Panc1 (cell line): ENCODE measurements around the gene ZNF132. TPM values are rescaled to one million over a fixed set of nuclear protein-coding genes. Genes with fewer than 3 reads are reported as not detected.

Experiments used
- ATAC-seq: fragments of 200-7000 bp; cut with Tn5 transposase; 2 replicates; pipeline ENCODE4 v1.9.1; 2020; ENCODE audit warnings: mild to moderate bottlenecking, moderate library complexity
- BruUV-seq: library from RNA; stranded (reverse); fragments of 400-500 nt; replicated peaks from 2 replicates; lab custom pipeline; 2021; lab: Mats Ljungman, UMichigan
- CTCF ChIA-PET: fragments of 300-600 bp; sonication (Branson Sonifier 250); formaldehyde crosslinking; loops from one replicate; lab custom pipeline; 2022; ENCODE audit warnings: antibody characterized with exemption; lab: Charles Lee
- POLR2A ChIA-PET: fragments of 300-600 bp; sonication (Branson Sonifier 250); formaldehyde crosslinking; loops from one replicate; lab custom pipeline; 2022; ENCODE audit warnings: antibody characterized with exemption; lab: Charles Lee
- DNase-seq: peaks from one replicate; pipeline ENCODE4 v3.0.0-alpha.2; 2010; ENCODE audit warnings: low read depth, low spot score
- H3K27ac ChIP-seq: 2 replicates; pipeline ENCODE4 v1.5.1; 2011; ENCODE audit warnings: mild to moderate bottlenecking, low read length, inconsistent platforms
- H3K27me3 ChIP-seq: fragments of 200-500 bp; sonication (Bioruptor generic); 2 replicates; pipeline ENCODE4 v1.6.0; 2014; ENCODE audit warnings: low read length, inconsistent platforms; ENCODE audit not compliant: control insufficient read depth, insufficient read depth
- H3K36me3 ChIP-seq: fragments of 200-500 bp; sonication (Bioruptor generic); 2 replicates; pipeline ENCODE4 v1.5.1; 2014; ENCODE audit warnings: inconsistent platforms, mild to moderate bottlenecking, low read length, moderate library complexity; ENCODE audit not compliant: control insufficient read depth, insufficient read depth
- H3K4me1 ChIP-seq: 2 replicates; pipeline ENCODE4 v1.5.1; 2011; ENCODE audit warnings: inconsistent platforms, mild to moderate bottlenecking, low read length, moderate library complexity; ENCODE audit not compliant: control insufficient read depth, insufficient read depth
- H3K4me3 ChIP-seq, 2 experiments: 2 replicates each; pipeline ENCODE4 v1.5.1; 2011 to 2012; ENCODE audit warnings: low read depth in 2 of 2, low read length in 2 of 2, mild to moderate bottlenecking in 2 of 2, inconsistent platforms in 1 of 2, moderate library complexity in 1 of 2
- H3K9me3 ChIP-seq: fragments of 200-500 bp; sonication (Bioruptor generic); 2 replicates; pipeline ENCODE4 v1.5.1; 2014; ENCODE audit warnings: low read depth, mild to moderate bottlenecking, inconsistent platforms, low read length, moderate library complexity; ENCODE audit not compliant: control insufficient read depth, insufficient read depth
- POLR2AphosphoS5 ChIP-seq: IDR thresholded peaks from 2 replicates; pipeline ENCODE4 v1.6.1; 2012; ENCODE audit warnings: mild to moderate bottlenecking, low read depth, low read length, moderate library complexity
- SIN3A ChIP-seq: IDR thresholded peaks from 2 replicates; pipeline ENCODE4 v1.6.1; 2012; ENCODE audit warnings: low read depth, mild to moderate bottlenecking, low read length, moderate library complexity, borderline replicate concordance; ENCODE audit not compliant: insufficient read depth
- TCF7L2 ChIP-seq: IDR thresholded peaks from 2 replicates; pipeline ENCODE4 v1.6.1; 2011; ENCODE audit warnings: mild to moderate bottlenecking, low read depth, low read length, inconsistent platforms
- in situ Hi-C: cut with HindIII; loops from 2 replicates; pipeline ENCODE4 v1.10.0; 2016; ENCODE audit warnings: low sequenced_read_pairs, low pct_unique_long_range_greater_than_20kb
- intact Hi-C: fragments of 100-400 bp; cut with micrococcal nuclease; formaldehyde crosslinking; loops from one replicate; pipeline ENCODE4 v1.10.0; 2022; ENCODE audit not compliant: unreplicated experiment
- total RNA-seq: library from RNA; stranded (reverse); gene quantifications from one replicate; pipeline ENCODE4 v1.2.1, GENCODE V29; 2021; ENCODE audit not compliant: unreplicated experiment
- TF ChIP-seq, protein P1 (sequence below): fragments of 450-650 bp; IDR thresholded peaks from 2 replicates; pipeline ENCODE4 v1.5.1; 2017; ENCODE audit warnings: mild to moderate bottlenecking
- TF ChIP-seq, protein P2 (sequence below), 2 experiments: IDR thresholded peaks; 2 replicates each; pipeline ENCODE4 v1.6.1; 2011 to 2012; ENCODE audit warnings: low read depth in 2 of 2, control low read depth in 1 of 2, low read length in 1 of 2, mild to moderate bottlenecking in 1 of 2, moderate library complexity in 1 of 2; ENCODE audit not compliant: insufficient read depth in 1 of 2

The ZNF132 gene
- total RNA-seq, 1 experiment from 2014 or later: not detected

DNA sequence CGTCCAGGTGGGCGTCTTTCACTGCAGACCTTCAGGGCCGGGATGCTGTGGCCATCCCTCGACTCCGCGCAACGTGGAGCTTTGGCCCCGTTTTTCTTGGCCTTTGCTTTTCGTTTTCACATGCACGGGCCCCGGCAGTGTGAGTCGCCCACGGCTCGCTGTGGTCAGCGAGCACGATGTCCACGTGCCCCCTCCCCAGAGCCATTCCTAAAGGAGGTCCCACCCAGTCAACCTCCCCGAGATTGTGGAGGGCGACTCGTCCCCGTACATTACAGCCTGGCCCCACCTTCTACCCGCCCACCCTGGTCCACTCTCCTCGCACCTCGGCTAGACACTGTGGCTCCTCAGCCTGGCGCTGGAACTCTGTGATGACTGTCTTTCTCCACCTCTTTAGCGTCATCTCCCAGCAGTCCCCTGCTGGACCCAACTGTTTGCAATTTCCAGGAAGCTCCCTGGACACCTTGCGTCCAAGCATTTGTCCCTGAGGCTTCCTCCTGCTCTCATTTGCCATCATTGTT is 36.6 kb upstream of the ZNF132 start:
- ATAC-seq: no peak
- H3K27me3 ChIP-seq: no peaks in the 10 kb centered on the region
- H3K4me3 ChIP-seq: peak overlapping the region; percentile 76 to 78
- peaks cover 14% of the 10 kb centered on the region for H3K4me1 ChIP-seq
- DNase-seq: no peak
- H3K9me3 ChIP-seq: no peaks in the 10 kb centered on the region
- ChIA-PET POLR2A (interaction anchor here (0.6 kb wide), 1 partner anchor 44 kb away, joined by 10 read pairs; no protein-coding TSS in a partner anchor), CTCF (interaction anchor here (0.7 kb wide), 1 partner anchor 267 kb away, joined by 3 read pairs; no protein-coding TSS in a partner anchor)
- H3K27ac ChIP-seq: peak overlapping the region; percentile 92
- intact Hi-C loops (no loop called here), in situ Hi-C loops (no loop called here)
- BruUV-seq: no TSS peak
- no peaks in the 10 kb centered on the region for H3K36me3 ChIP-seq
- peak; percentile 4; the same call in 1 of the 2 replicates for TF ChIP-seq POLR2AphosphoS5
- no peak for TF ChIP-seq SIN3A
- TF ChIP-seq, protein P1, sequence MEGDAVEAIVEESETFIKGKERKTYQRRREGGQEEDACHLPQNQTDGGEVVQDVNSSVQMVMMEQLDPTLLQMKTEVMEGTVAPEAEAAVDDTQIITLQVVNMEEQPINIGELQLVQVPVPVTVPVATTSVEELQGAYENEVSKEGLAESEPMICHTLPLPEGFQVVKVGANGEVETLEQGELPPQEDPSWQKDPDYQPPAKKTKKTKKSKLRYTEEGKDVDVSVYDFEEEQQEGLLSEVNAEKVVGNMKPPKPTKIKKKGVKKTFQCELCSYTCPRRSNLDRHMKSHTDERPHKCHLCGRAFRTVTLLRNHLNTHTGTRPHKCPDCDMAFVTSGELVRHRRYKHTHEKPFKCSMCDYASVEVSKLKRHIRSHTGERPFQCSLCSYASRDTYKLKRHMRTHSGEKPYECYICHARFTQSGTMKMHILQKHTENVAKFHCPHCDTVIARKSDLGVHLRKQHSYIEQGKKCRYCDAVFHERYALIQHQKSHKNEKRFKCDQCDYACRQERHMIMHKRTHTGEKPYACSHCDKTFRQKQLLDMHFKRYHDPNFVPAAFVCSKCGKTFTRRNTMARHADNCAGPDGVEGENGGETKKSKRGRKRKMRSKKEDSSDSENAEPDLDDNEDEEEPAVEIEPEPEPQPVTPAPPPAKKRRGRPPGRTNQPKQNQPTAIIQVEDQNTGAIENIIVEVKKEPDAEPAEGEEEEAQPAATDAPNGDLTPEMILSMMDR: no peak

DNA sequence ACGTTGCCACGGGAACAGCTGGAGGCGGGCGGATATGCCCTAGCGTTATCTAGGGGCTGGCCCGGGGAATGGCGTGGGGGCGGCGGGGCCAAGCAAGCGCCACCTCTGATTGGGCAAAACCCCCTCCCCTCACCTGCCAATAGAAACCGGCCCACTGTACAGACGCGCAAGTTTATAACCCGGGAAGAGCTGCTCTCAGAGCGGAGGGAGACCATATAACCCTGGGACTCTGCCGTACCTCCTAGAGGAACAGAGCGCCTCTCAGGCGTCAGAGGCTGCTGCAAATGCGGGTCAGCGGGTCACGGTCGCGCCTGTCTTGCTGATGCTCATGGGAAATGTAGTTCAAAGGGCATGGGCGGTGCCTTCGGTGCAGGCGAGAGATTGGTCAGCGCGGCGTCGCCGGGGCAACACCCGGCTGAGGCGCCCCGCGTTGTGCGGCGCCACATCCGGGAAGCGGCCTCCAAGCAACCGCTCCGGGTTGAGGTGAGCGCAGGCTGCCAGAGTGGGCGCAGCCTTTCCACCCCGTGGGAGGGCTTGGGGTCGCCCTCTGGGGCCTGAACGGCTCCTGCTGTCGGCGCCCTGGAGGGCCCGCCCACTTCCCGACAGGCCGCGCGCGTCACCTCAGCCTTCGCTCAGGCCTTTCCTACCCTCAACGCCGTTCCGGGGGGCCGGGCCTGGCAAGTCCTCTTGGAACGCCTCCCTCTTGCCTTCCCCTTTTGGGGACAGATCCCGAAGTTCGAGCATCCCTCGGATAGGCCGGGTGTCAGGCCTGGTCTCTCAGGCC is 36.0 kb upstream of the ZNF132 start, which contains the start of gene ZNF446:
Gene ZNF446 (plus strand): TSS at position 639 of the 784 bp plus-strand sequence. CDS start 867 bp downstream, outside the sequence.
- CTCF ChIA-PET: interaction anchor here (0.6 kb wide), 1 partner anchor 812 kb away, joined by 4 read pairs; no protein-coding TSS in a partner anchor
- TF ChIP-seq, protein P1: no peak
- TF ChIP-seq TCF7L2 (peak; percentile 73), SIN3A (peak; percentile 44; the same call in 1 of the 2 replicates), POLR2AphosphoS5 (peak; percentile 88)
- TF ChIP-seq, protein P2, sequence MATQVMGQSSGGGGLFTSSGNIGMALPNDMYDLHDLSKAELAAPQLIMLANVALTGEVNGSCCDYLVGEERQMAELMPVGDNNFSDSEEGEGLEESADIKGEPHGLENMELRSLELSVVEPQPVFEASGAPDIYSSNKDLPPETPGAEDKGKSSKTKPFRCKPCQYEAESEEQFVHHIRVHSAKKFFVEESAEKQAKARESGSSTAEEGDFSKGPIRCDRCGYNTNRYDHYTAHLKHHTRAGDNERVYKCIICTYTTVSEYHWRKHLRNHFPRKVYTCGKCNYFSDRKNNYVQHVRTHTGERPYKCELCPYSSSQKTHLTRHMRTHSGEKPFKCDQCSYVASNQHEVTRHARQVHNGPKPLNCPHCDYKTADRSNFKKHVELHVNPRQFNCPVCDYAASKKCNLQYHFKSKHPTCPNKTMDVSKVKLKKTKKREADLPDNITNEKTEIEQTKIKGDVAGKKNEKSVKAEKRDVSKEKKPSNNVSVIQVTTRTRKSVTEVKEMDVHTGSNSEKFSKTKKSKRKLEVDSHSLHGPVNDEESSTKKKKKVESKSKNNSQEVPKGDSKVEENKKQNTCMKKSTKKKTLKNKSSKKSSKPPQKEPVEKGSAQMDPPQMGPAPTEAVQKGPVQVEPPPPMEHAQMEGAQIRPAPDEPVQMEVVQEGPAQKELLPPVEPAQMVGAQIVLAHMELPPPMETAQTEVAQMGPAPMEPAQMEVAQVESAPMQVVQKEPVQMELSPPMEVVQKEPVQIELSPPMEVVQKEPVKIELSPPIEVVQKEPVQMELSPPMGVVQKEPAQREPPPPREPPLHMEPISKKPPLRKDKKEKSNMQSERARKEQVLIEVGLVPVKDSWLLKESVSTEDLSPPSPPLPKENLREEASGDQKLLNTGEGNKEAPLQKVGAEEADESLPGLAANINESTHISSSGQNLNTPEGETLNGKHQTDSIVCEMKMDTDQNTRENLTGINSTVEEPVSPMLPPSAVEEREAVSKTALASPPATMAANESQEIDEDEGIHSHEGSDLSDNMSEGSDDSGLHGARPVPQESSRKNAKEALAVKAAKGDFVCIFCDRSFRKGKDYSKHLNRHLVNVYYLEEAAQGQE (IDR thresholded peaks at IDR 0.05; ENCODE audit: insufficient read depth in 1 of 2, low read depth in 2 of 2, low read length in 1 of 2): peak in 1 of 2 experiments; percentile 45; a peak in 1 of 4 replicates
- peak within 1 kb of the TSS; percentile 76 to 78 for H3K4me3 ChIP-seq
- H3K27ac ChIP-seq: peak within 1 kb of the TSS; percentile 92
- H3K9me3 ChIP-seq: no peaks in the 10 kb centered on the region
- ATAC-seq (peak; percentile 93), DNase-seq (peak; percentile 94)
- no peaks in the 10 kb centered on the region for H3K27me3 ChIP-seq
- H3K4me1 ChIP-seq: peaks cover 14% of the 10 kb centered on the region
- BruUV-seq: no TSS peak
- in situ Hi-C loops (no loop called here), intact Hi-C loops (no loop called here)
- POLR2A ChIA-PET: interaction anchor here (0.5 to 1.2 kb wide), 4 partner anchors 10 to 112 kb away, joined by 3 to 7 read pairs (median 4); partner anchors contain the start of gene ZNF584
- no peaks in the 10 kb centered on the region for H3K36me3 ChIP-seq
